Progenitor cell of endocrine pancreas (in vitro differentiated cells): ENCODE measurements around the gene LUC7L. TPM values are rescaled to one million over a fixed set of nuclear protein-coding genes. Genes with fewer than 3 reads are reported as not detected.

Experiments used
- DNase-seq: peaks from one replicate; pipeline ENCODE4 v3.0.0; 2021; ENCODE audit warnings: low spot score; ENCODE audit not compliant: unreplicated experiment
- H3K27ac Mint-ChIP-seq: 2 replicates; pipeline ENCODE4 v1.8.0; 2021; ENCODE audit warnings: mild to moderate bottlenecking, moderate library complexity, mixed read lengths
- H3K27me3 Mint-ChIP-seq: 2 replicates; pipeline ENCODE4 v1.8.0; 2021; ENCODE audit warnings: mixed read lengths
- H3K36me3 Mint-ChIP-seq: 2 replicates; pipeline ENCODE4 v1.8.0; 2022; ENCODE audit warnings: mixed read lengths; ENCODE audit not compliant: insufficient read depth
- H3K4me1 Mint-ChIP-seq: 2 replicates; pipeline ENCODE4 v1.8.0; 2021; ENCODE audit warnings: low read depth, mixed read lengths
- H3K4me3 Mint-ChIP-seq: 2 replicates; pipeline ENCODE4 v1.8.0; 2021; ENCODE audit warnings: low read depth, mild to moderate bottlenecking, moderate library complexity, mixed read lengths
- H3K9me3 Mint-ChIP-seq: 2 replicates; pipeline ENCODE4 v1.8.0; 2021; ENCODE audit warnings: low read depth, mixed read lengths
- total RNA-seq: library from RNA; stranded (reverse); gene quantifications from 2 replicates; pipeline ENCODE4 v1.2.1, GENCODE V29; 2021
- TF ChIP-seq, protein P1 (sequence below): fragments of 200-600 bp; sonication (generic); IDR thresholded peaks from one replicate; pipeline ENCODE4 v1.5.0; 2021; ENCODE audit warnings: antibody characterized with exemption, mild to moderate bottlenecking; ENCODE audit not compliant: unreplicated experiment

Gene LUC7L
- total RNA-seq, 1 donor from 2014 or later, result 229 TPM

- H3K9me3 Mint-ChIP-seq, result no peaks in the 10 kb centered on the region
- H3K36me3 Mint-ChIP-seq, result no peaks in the 10 kb centered on the region
- TF ChIP-seq, protein P1, sequence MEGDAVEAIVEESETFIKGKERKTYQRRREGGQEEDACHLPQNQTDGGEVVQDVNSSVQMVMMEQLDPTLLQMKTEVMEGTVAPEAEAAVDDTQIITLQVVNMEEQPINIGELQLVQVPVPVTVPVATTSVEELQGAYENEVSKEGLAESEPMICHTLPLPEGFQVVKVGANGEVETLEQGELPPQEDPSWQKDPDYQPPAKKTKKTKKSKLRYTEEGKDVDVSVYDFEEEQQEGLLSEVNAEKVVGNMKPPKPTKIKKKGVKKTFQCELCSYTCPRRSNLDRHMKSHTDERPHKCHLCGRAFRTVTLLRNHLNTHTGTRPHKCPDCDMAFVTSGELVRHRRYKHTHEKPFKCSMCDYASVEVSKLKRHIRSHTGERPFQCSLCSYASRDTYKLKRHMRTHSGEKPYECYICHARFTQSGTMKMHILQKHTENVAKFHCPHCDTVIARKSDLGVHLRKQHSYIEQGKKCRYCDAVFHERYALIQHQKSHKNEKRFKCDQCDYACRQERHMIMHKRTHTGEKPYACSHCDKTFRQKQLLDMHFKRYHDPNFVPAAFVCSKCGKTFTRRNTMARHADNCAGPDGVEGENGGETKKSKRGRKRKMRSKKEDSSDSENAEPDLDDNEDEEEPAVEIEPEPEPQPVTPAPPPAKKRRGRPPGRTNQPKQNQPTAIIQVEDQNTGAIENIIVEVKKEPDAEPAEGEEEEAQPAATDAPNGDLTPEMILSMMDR, result no peak
- H3K4me3 Mint-ChIP-seq, result peak overlapping the region; percentile 64
- H3K27ac Mint-ChIP-seq, result no peak overlapping the region
- peaks cover 2% of the 10 kb centered on the region for H3K4me1 Mint-ChIP-seq
- no peak for DNase-seq
- peaks cover 32% of the 10 kb centered on the region for H3K27me3 Mint-ChIP-seq
Measured at GRCh38 chr16:275041-275641, 45.9 kb upstream of the LUC7L start.

DNA sequence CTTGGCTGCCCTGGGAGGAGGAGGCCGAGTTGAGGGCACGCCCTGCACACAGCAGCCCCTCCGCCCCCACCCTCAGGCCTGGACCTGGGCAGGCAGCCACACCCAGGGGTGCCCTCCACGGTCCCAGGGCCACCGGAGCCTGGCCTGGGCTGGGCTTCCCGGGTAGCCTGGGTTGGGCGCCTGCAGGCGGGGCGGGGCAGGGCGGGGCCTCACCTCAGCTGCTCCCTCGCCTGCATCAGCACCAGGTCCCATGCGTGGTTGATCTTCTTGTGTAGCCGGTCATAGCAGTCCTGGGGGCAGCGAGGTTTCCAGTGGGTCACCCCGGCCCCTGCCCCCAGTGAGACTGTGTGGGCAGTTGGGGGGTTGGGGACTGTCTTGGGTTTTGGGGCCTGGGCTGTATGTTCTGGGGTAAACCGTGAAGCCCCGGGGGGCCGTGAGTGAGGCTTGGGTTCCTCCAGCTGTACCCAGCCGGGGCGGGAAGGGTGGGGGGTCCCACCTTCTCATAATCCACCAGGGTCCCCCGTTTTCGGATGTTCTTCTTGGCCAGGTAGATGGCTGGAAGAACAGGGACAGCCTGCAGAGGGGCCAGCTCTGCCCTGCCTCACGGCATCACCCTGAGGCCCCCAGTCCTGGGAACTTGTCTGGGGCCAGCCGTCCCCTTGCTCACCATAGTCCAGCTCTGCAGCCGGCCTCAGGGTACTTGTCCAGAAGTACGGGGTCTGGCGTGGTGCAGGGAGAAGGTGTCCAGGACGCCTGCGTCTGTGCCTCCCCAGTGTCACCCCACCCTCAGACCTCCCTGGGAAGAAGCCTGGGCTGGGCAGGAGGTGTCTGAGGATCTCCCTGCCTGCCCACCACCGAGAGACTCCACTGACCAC, 44.5 kb upstream of the LUC7L start:
- no peaks in the 10 kb centered on the region for H3K36me3 Mint-ChIP-seq
- H3K27ac Mint-ChIP-seq, result no peak overlapping the region
- H3K9me3 Mint-ChIP-seq, result no peaks in the 10 kb centered on the region
- H3K4me1 Mint-ChIP-seq, result peaks cover 2% of the 10 kb centered on the region
- DNase-seq, result no peak
- no peak overlapping the region for H3K4me3 Mint-ChIP-seq
- H3K27me3 Mint-ChIP-seq, result peaks cover 26% of the 10 kb centered on the region
- TF ChIP-seq, protein P1, result no peak

GRCh38 chr16:272633-273546, 43.6 kb upstream of the LUC7L start:
- Mint-ChIP-seq H3K27me3 (peaks cover 22% of the 10 kb centered on the region), H3K9me3 (no peaks in the 10 kb centered on the region), H3K4me3 (no peak overlapping the region), H3K36me3 (no peaks in the 10 kb centered on the region), H3K4me1 (peaks cover 2% of the 10 kb centered on the region), H3K27ac (no peak overlapping the region)
- DNase-seq, result no peak
- TF ChIP-seq, protein P1, result no peak

- Mint-ChIP-seq H3K36me3 (no peaks in the 10 kb centered on the region), H3K9me3 (no peaks in the 10 kb centered on the region), H3K27ac (no peak overlapping the region), H3K4me1 (no peaks in the 10 kb centered on the region), H3K4me3 (no peak overlapping the region), H3K27me3 (peaks cover 8% of the 10 kb centered on the region)
- TF ChIP-seq, protein P1, result no peak
- no peak for DNase-seq
Measured at GRCh38 chr16:270381-271255, 41.4 kb upstream of the LUC7L start.
